Measurements from ENCODE around the gene S100A1.

S100A1 gene

GRCh38 chr1:153616144-153616916, 11.9 kb upstream of the S100A1 start, which contains the start of gene S100A14:
Gene S100A14 (minus strand): TSS chr1:153616325. CDS start chr1:153615858, 467 bp downstream.
- no peak within 1 kb of the TSS for H3K27ac ChIP-seq

DNA sequence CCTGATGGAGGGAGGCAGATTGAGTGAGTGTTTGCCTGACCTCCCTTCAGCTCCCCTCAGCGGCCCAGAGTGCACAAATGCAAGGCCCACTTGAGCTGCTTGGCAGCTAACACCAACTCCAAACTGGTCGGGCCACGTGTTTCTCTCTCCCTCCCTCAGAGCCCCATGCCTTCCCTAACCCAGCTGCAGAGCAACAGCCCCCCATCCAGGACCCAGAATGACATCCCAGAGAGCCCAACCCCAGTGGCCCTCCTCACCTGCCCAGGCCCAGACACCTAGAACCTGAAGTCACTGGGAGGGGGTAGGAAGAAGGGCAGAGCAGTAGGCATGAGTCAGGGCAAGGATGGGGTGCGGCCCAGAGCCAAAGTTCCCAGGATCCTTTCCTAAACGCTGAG, 11.3 kb upstream of the S100A1 start:
- TF ChIP-seq, protein P1, sequence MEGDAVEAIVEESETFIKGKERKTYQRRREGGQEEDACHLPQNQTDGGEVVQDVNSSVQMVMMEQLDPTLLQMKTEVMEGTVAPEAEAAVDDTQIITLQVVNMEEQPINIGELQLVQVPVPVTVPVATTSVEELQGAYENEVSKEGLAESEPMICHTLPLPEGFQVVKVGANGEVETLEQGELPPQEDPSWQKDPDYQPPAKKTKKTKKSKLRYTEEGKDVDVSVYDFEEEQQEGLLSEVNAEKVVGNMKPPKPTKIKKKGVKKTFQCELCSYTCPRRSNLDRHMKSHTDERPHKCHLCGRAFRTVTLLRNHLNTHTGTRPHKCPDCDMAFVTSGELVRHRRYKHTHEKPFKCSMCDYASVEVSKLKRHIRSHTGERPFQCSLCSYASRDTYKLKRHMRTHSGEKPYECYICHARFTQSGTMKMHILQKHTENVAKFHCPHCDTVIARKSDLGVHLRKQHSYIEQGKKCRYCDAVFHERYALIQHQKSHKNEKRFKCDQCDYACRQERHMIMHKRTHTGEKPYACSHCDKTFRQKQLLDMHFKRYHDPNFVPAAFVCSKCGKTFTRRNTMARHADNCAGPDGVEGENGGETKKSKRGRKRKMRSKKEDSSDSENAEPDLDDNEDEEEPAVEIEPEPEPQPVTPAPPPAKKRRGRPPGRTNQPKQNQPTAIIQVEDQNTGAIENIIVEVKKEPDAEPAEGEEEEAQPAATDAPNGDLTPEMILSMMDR (IDR thresholded peaks at IDR 0.05), result no peak
- TF ChIP-seq ZFX (IDR thresholded peaks at IDR 0.05; ENCODE audit: borderline replicate concordance), result no peak
- no peak overlapping the region for H3K27ac ChIP-seq

More at GRCh38 chr1:153616144-153616916, 11.9 kb upstream of the S100A1 start, which contains the start of gene S100A14:
- TF ChIP-seq, protein P1 (IDR thresholded peaks at IDR 0.05), result no peak
- no peak for TF ChIP-seq ZFX (IDR thresholded peaks at IDR 0.05; ENCODE audit: borderline replicate concordance)

GRCh38 chr1:153617663-153618062, 10.6 kb upstream of the S100A1 start:
- H3K27ac ChIP-seq, result no peak overlapping the region
- no peak for TF ChIP-seq ZFX (IDR thresholded peaks at IDR 0.05; ENCODE audit: borderline replicate concordance)
- TF ChIP-seq, protein P1 (IDR thresholded peaks at IDR 0.05), result peak; percentile 75

GRCh38 chr1:153619171-153619570, 9.1 kb upstream of the S100A1 start:
- H3K27ac ChIP-seq, result no peak overlapping the region

DNA sequence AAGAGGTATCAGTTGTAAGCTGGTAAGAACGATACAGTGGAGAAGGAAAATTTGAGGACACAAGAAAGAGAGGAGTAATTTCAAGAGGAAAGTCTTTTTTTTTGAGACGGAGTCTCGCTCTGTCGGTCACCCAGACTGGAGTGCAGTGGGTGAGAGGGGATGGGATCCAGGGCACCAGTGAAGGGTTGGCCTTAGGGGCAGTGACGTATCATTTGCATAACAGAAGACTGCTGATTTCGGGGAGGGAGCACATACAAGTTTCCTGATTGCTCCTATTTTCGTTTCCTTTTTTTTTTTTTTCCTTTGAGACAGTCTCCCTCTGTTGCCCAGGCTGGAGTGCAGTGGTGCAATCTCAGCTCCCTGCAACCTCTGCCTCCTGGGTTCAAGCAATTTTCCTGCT, 5.1 kb upstream of the S100A1 start:
- no peak overlapping the region for H3K27ac ChIP-seq
- no peak for TF ChIP-seq ZFX (IDR thresholded peaks at IDR 0.05; ENCODE audit: borderline replicate concordance)
- TF ChIP-seq, protein P1 (IDR thresholded peaks at IDR 0.05), result no peak

More at GRCh38 chr1:153619171-153619570, 9.1 kb upstream of the S100A1 start:
- TF ChIP-seq ZFX (IDR thresholded peaks at IDR 0.05; ENCODE audit: borderline replicate concordance), result no peak
- TF ChIP-seq, protein P1 (IDR thresholded peaks at IDR 0.05), result no peak

DNA sequence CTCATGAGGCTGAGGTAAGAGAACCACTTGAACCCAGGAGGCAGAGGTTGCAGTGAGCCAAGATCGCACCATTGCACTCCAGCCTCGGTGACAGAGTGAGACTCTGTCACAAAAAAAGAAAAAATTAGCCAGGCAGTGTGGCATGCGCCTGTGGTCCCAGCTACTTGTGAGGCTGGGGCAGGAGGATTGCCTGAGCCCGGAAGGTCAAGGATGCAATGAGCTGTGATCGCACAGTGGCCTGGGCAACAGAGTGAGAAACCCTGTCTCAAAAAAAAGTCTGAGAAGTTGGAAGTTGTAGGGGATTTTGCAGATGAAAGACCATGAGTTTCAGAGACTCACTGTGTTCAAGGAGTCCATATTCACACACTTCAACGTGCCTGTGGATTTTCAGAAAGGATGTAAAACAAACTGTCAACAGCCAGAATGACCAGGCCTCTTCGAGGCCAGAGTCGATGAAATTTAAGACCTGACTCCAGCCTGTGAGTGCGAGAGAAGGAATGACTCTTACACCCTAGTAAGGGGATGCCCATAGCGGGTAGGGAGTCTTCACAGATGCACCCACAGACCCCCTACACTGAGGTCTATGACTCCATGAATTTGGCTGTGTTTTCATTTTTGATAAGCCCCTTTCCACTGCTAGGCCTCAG, 3.1 kb upstream of the S100A1 start:
- TF ChIP-seq ZFX (IDR thresholded peaks at IDR 0.05; ENCODE audit: borderline replicate concordance), result no peak
- TF ChIP-seq, protein P1 (IDR thresholded peaks at IDR 0.05), result no peak
- no peak overlapping the region for H3K27ac ChIP-seq

DNA sequence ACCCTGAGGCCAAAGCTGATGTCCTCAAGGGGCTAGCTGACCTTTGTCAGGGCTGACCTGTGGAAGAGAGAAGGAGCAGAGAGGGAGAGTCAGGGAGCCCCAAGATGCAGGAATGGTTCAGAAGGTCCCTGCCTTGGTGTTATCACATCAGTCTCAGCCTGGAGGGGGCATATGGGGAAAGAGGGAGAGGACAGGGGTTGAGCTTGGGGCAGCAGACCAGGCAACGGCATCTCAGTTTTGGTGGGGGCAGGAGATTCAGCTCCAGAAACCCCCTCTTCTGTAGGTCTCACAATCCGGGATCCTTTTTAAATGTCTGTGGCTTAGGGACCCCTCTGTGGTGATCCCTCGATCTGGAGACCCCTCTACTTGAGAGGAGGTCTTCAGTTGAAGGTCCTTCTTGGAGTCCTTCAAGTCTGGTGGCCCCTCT, 1.7 kb upstream of the S100A1 start:
- no peak for TF ChIP-seq ZFX (IDR thresholded peaks at IDR 0.05; ENCODE audit: borderline replicate concordance)
- TF ChIP-seq, protein P1 (IDR thresholded peaks at IDR 0.05), result no peak
- peak overlapping the region; percentile 88 for H3K27ac ChIP-seq
